Inferior parietal cortex (tissue), 1 donor: ENCODE data around the gene ZFHX3.

Source experiments
- DNase-seq: peaks from one replicate; pipeline ENCODE4 v3.0.0-alpha.2; 2016; ENCODE audit errors: extremely low spot score

ZFHX3 gene

GRCh38 chr16:72794319-72794718 is 253.6 kb downstream of the ZFHX3 start:
- no peak for DNase-seq

DNA sequence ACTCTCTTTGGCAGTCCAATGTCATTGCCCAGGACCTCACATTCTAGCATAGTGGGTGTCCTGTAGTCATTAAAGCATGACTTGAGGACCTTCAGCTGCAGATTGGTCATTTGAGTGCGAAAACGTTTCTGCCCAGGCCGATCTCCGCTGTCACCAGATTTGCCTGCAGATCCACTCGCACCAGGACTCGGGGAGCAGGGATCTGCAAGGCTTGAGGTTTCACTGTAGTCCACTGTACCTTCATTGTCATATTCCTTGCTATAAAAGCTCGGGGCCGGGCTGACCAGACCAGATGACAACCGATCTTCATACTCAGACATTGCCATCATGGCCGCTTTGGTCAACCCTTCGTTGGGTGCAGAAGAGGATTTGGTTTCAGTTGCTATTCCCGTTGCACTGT is 254.2 kb downstream of the ZFHX3 start:
- DNase-seq: no peak

GRCh38 chr16:72793017-72793416 is 254.9 kb downstream of the ZFHX3 start:
- no peak for DNase-seq

GRCh38 chr16:72791786-72792185 is 256.1 kb downstream of the ZFHX3 start:
- no peak for DNase-seq

- no peak for DNase-seq
Observed at GRCh38 chr16:72789921-72790320, 258.0 kb downstream of the ZFHX3 start.

GRCh38 chr16:72789465-72789864 is 258.5 kb downstream of the ZFHX3 start:
- no peak for DNase-seq

DNA sequence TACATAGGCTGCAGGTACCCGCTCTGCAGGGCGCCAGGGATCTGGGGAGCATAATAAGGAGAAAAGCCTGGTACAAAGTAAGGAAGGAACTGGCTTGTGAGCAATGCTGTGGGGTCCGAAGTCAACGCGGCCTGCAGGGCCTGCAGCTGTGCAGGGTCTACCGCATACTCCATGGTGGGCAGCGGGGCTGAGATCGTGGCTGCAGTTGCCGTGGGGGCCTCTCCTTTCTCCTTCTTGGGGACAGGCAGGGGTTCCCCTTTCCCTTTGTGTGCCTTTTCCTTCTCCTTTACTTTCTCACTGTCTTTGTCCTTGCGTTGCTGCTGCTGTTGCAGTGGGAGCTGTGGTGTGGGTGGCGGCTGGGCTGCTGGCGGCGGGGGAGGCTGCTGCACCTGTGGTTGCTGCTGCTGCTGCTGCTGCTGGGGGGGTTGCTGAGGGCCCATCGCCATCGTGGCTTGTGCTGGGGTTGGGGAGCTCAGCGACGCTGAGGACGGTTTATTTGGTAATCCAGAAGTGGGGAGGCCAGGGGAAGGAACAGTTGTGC is 259.6 kb downstream of the ZFHX3 start:
- DNase-seq: no peak

DNA sequence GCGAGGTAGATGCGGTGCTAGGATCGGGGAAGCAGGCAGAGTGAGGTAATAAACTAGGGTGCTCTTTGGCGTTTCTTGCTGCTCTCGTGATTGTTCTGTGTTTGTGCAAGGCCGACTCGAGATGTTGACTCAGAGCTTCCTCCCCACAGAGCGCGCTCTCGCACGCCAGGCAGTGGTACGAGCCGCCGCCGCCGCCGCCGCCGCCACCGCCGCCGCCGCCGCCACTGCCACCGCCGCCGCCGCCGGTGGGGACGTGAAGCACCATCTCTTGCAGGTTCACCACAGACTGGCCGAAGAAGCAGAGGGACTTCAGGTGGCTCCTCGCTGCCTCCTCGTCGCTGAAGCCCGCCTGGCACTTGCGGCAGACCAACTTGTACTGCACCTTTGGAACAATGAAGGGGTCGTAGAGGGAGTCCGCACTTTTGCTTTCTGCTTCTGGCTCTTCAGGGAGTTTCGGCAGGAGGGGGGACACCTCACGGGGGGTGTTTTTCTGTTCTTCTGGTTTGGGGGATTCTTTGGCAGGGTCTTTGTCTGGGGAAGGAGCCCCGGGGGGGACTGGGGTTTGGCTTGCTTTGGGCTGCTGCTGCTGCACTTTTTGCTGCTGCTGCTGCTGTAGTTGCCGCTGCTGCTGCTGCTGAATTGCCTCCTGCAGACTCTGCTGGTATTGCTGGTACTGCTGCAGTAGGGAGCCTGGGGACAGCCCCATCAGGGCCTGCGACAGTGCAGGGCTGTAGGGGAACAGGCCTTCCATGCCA is 260.2 kb downstream of the ZFHX3 start:
- no peak for DNase-seq

- DNase-seq: no peak
Observed at GRCh38 chr16:72787130-72787513, 260.8 kb downstream of the ZFHX3 start.

- DNase-seq: no peak
Observed at GRCh38 chr16:72786606-72787005, 261.3 kb downstream of the ZFHX3 start.

DNA sequence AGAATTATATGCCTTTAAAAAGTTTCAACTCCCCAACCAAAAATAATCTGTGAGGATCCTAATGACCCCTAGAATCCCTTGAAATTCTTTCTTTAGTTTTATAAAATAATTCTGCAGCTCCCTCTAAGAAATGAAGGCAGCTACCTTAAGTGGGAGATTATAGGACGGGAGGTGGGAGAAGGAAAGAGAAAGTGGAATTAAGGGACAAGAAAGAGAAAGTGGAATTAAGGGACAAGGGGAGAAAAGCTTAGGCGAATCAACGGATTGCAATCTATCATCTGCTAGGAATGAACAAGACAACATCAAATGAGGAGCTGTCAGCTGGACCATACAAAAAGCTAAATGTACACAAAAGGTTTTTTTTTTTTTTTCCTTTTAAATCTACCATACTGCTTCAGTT is 262.0 kb downstream of the ZFHX3 start:
- DNase-seq: no peak

- no peak for DNase-seq
Observed at GRCh38 chr16:72785171-72785570, 262.8 kb downstream of the ZFHX3 start.

DNA sequence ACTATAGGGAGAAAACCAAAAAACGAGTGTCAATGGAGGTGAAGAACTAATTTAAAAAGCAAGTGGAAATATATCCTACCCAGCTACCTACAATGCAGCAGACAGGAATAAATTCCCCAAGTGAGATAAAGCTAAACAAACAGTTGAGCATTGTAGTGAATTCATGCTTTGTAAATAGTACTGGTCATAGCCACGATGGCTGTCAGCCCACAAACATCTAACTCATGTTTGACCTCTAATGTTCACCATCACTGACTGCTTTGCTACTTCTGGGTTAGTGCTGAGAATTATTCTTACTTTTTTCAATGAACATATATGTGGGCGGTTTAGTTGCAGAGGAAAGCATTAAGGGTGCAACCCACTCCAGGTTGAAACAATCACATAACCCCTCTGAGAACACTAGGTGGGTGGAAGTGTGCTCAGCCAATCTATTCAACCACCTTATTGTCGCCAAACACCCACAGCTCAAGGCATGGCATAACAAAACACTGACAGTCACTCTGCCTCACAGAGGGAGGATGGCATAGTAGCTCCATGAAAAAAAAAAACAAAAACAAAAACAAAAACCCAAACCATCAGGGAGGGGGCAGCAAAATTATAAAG is 264.1 kb downstream of the ZFHX3 start:
- no peak for DNase-seq

DNA sequence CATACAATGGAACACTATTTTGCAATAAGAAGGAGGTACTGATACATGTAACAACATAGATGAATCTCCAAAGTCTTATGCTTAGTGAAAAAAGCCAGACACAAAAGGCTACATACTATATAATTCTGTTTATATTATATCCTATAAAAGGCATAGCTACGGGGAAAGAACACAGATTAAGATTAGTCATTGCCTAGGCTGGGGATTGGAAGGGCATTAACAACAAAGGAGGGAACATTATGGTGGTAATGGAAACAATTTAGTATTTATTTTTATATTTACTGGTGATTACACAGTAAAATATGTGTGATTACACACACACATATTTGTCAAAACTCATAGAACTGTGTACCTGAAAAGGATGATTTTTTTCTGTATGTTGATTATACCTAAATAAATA is 278.1 kb downstream of the ZFHX3 start:
- DNase-seq: no peak

GRCh38 chr16:72768591-72768990 is 279.3 kb downstream of the ZFHX3 start:
- no peak for DNase-seq

DNA sequence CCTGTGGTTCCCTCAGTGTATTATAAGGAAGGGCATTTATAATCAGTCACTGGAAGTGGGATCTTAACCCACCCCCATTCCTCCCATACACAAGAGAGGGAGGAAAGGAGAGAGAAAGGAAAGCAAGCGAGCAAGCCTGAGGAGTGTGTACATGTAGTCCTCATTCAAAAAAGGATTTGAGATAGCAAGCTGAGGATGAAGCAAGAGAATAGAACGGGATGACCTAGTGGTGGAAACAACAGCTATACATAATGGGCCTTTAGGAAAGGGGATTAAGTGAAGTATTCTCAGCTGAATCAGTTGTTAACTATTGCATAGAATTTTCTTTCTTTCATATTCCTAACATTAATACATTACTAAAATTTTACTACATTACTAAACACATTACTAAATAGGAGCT is 281.4 kb downstream of the ZFHX3 start:
- no peak for DNase-seq

- no peak for DNase-seq
Observed at GRCh38 chr16:72764015-72764654, 283.8 kb downstream of the ZFHX3 start.

DNA sequence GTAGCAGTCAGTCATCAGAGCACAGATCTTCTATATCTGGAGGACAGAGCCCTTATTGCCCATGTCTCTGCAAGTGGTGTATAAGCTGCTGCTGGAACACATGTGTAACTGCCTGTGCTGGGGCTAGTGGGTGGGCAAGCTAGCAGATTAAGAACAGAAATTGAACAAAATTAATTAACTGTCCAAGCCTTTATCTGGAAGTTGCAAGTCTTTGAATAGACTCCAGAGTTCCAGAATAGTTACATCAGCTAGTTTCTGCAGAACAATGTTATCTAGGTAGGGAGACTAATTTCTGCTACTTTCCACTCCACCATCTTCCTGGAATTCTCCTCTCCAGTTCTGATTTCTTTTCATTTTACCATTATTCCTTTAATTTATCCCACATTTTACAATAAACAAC is 287.3 kb downstream of the ZFHX3 start:
- DNase-seq: no peak

DNA sequence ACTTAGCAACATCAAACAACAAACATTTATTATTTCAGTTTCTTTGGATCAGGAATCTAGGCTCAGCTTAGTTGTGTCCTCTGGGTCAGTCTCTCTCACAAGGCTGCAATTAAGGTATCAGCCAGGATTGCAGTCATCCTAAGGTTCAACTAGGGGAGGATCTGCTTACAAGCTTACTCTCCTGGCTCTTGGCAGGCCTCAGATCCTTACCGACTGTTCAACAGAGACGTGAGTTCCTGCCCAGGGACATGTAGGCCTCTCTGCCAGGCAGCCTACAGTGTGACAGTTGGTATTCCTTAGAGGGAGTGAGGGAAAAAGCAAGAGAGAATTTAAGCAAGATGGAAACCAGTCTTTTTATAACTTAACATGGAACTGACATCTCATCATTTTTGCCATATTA is 294.0 kb downstream of the ZFHX3 start:
- no peak for DNase-seq

- DNase-seq: no peak
Observed at GRCh38 chr16:72752004-72752695, 295.8 kb downstream of the ZFHX3 start.

DNA sequence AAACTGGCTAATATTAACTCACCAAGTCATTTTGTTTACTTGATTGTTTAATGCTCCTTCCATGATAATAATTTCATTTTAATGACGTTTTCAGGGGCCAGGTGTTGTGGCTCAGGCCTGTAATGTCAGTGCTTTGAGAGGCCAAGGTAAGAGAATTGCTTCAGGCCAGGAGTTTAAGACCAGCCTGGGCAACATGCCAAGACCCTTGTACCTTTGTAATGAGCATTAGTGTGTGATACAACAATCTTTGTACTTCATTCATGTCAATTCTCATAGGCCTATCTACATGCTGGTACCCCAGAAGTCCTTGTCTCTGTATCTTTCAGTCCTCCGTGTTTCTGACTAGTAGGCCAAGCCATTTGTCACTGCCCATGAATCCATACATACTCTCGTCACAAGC is 296.9 kb downstream of the ZFHX3 start:
- no peak for DNase-seq

DNA sequence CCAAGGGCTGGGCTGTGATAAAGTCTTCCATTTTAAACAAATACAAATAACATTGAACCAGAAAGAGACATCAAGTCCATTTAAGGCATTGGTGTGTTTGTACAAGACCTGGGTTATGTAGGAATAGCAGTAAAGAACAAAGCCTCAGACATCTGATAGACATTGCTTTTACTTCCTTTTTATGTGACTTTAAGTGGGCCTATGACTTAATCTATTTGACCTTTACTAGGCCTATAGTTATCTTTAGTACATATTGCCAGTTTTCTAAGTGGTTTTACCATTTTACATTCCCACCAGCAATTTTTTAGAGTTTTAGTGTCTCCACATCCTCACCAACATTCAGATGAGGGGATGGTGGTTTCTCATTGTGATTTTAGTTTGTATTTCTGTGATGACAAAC is 298.8 kb downstream of the ZFHX3 start:
- DNase-seq: no peak
